AG04450 (cell line): ENCODE data around the gene NOC2L. TPM values are rescaled to one million over a fixed set of nuclear protein-coding genes. Genes with fewer than 3 reads are reported as not detected.
"Not testable (repeated sequence)": the region's sequence is repeated elsewhere in the genome, so short reads cannot be mapped to it uniquely, and the experiment has no call there.

Source experiments
- CTCF ChIA-PET: fragments of 300-600, 350-600 bp; formaldehyde crosslinking; extraction: SDS; loops from one replicate; lab custom pipeline; 2022; ENCODE audit warnings: antibody characterized with exemption, inconsistent platforms; lab: Charles Lee
- POLR2A ChIA-PET: fragments of 350-600 bp; formaldehyde crosslinking; extraction: SDS; loops from one replicate; lab custom pipeline; 2021; ENCODE audit warnings: antibody characterized with exemption, inconsistent platforms; lab: Yijun Ruan, JAX
- DNase-seq: peaks from one replicate; pipeline ENCODE4 v3.0.0-alpha.2; 2011; ENCODE audit warnings: low read depth, low spot score
- H3K27ac ChIP-seq: one replicate; pipeline ENCODE4 v1.5.1; 2012; ENCODE audit warnings: low read depth, low read length, control low read depth
- H3K27me3 ChIP-seq: one replicate; pipeline ENCODE4 v1.6.0; 2012; ENCODE audit warnings: low read length; ENCODE audit not compliant: control insufficient read depth, insufficient read depth
- H3K4me3 ChIP-seq: 2 replicates; pipeline ENCODE4 v1.5.1; 2011; ENCODE audit warnings: mild to moderate bottlenecking, low read depth, low read length, control low read depth
- H3K9me3 ChIP-seq: 2 replicates; pipeline ENCODE4 v1.5.1; 2012; ENCODE audit warnings: low read length; ENCODE audit not compliant: control insufficient read depth, insufficient read depth
- CTCF ChIP-seq: IDR thresholded peaks from 2 replicates; pipeline ENCODE4 v1.5.1; 2011; ENCODE audit warnings: low read depth, low read length, control low read depth, inconsistent platforms
- polyA plus RNA-seq: library from polyadenylated mRNA; depleted of rRNA; stranded (reverse); fragments of >200 nt; gene quantifications from 2 replicates; pipeline ENCODE4 v1.2.3, GENCODE V29; 2011

NOC2L gene
- polyA plus RNA-seq, 1 experiment = 36.1 TPM

GRCh38 chr1:993379-993995, 34.4 kb upstream of the NOC2L start:
- no peak for DNase-seq
- CTCF ChIA-PET = interaction anchor here (0.7 to 2.9 kb wide), 4 partner anchors 8 to 10 kb away, joined by 3 to 14 read pairs (median 6); no protein-coding TSS in a partner anchor
- POLR2A ChIA-PET = interaction anchor here (1.2 kb wide), 1 partner anchor 280 kb away, joined by 3 read pairs; the partner anchor contains the start of gene UBE2J2

DNA sequence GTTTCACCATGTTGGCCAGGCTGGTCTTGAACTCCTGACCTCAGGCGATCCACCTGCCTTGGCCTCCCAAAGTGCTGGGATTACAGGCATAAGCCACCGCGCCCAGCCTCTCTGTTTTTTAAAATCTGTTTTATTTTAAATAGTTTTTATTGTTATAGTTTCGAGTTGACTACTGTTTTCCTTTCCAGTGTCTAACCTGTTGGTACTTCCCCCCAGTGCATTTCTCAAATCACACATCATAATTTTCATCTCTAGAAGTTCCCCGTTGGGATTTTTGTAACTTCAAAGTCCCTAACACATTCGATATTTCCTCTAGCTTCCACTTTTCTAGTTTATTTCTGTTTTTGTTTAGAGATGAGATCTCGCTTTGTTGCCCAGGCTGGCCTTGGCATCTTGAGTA, 33.3 kb upstream of the NOC2L start:
- CTCF ChIA-PET = interaction anchor here (1.1 kb wide), 1 partner anchor 8 kb away, joined by 8 read pairs; no protein-coding TSS in a partner anchor
- TF ChIP-seq CTCF = no peak
- peaks cover 8% of the 10 kb centered on the region for H3K27me3 ChIP-seq
- POLR2A ChIA-PET = no interaction called here
- H3K4me3 ChIP-seq = no peak overlapping the region
- no peak for DNase-seq
- H3K9me3 ChIP-seq = peaks cover 23% of the 10 kb centered on the region
- no peak overlapping the region for H3K27ac ChIP-seq

More at GRCh38 chr1:993379-993995, 34.4 kb upstream of the NOC2L start:
- no peak overlapping the region for H3K4me3 ChIP-seq
- H3K9me3 ChIP-seq = peaks cover 23% of the 10 kb centered on the region
- H3K27ac ChIP-seq = no peak overlapping the region
- H3K27me3 ChIP-seq = peaks cover 12% of the 10 kb centered on the region
- TF ChIP-seq CTCF = no peak

- peaks cover 4% of the 10 kb centered on the region for H3K27me3 ChIP-seq
- POLR2A ChIA-PET = no interaction called here
- H3K4me3 ChIP-seq = no peak overlapping the region
- no peak overlapping the region for H3K27ac ChIP-seq
- DNase-seq = no peak
- no peak for TF ChIP-seq CTCF
- peaks cover 23% of the 10 kb centered on the region for H3K9me3 ChIP-seq
- CTCF ChIA-PET = interaction anchor here (0.6 to 1.1 kb wide), 2 partner anchors 7 to 72 kb away, joined by 3 to 8 read pairs; no protein-coding TSS in a partner anchor
Measured at GRCh38 chr1:991895-992294, 32.8 kb upstream of the NOC2L start.

DNA sequence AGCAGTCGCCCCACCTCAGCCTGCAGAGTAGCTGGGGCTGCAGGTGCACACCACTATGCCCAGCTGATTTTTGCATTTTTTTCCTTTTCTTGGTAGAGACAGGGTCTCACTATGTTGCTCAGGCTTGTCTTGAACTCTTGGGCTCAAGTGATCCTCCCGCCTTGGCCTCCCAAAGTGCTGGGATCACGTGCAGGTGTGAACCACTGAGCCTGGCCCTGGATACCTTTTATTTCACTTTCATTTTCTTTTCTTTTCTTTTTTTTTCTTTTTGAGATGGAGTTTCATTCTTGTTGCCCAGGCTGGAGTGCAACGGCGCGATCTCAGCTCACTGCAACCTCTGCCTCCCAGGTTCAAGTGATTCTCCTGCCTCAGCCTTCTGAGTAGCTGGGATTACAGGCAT, 32.2 kb upstream of the NOC2L start:
- peaks cover 23% of the 10 kb centered on the region for H3K9me3 ChIP-seq
- POLR2A ChIA-PET, H3K27me3 ChIP-seq, H3K4me3 ChIP-seq, H3K27ac ChIP-seq, DNase-seq: not testable (repeated sequence)
- CTCF ChIA-PET = interaction anchor here (0.6 kb wide), 1 partner anchor 73 kb away, joined by 3 read pairs; no protein-coding TSS in a partner anchor

- CTCF ChIA-PET, POLR2A ChIA-PET, H3K27ac ChIP-seq, DNase-seq, H3K4me3 ChIP-seq: not testable (repeated sequence)
- H3K27me3 ChIP-seq = peaks cover 14% of the 10 kb centered on the region
- peaks cover 16% of the 10 kb centered on the region for H3K9me3 ChIP-seq
Measured at GRCh38 chr1:988061-988460, 29.0 kb upstream of the NOC2L start.

GRCh38 chr1:985126-985525, 26.1 kb upstream of the NOC2L start:
- ChIA-PET POLR2A (no interaction called here), CTCF (interaction anchor here (0.9 to 1.8 kb wide), 10 partner anchors 7 to 79 kb away, joined by 3 to 15 read pairs (median 4); no protein-coding TSS in a partner anchor)
- Histone ChIP-seq H3K9me3 (no peaks in the 10 kb centered on the region; the same call in 1 of the 2 replicates), H3K27ac (no peak overlapping the region), H3K4me3 (no peak overlapping the region), H3K27me3 (peaks cover 35% of the 10 kb centered on the region)
- TF ChIP-seq CTCF = no peak
- no peak for DNase-seq
